GM23338 (cell line): Measurements from ENCODE around the gene UGCG. TPM values are rescaled to one million over a fixed set of nuclear protein-coding genes. Genes with fewer than 3 reads are reported as not detected.
A peak's percentile ranks its signal among the peaks of the same experiment; 100 is the strongest.

ENCODE experiments used
- ATAC-seq: fragments of 200-7000 bp; cut with Tn5 transposase; 3 replicates; pipeline ENCODE4 v1.9.1; 2020
- DNase-seq: peaks from one replicate; pipeline ENCODE4 v3.0.0-alpha.2; 2015; ENCODE audit warnings: low spot score
- H2AFZ ChIP-seq: fragments of 200-600 bp; sonication (generic); 2 replicates; pipeline ENCODE4 v1.8.0; 2016; ENCODE audit warnings: antibody characterized with exemption, mild to moderate bottlenecking, moderate library complexity
- H3F3A ChIP-seq: fragments of 200-600 bp; sonication (generic); replicated peaks from 2 replicates; pipeline ENCODE4 v1.8.0; 2017; ENCODE audit warnings: antibody characterized with exemption, mixed run types, low read depth
- H3K27ac ChIP-seq: fragments of 200-600 bp; sonication (generic); 2 replicates; pipeline ENCODE4 v1.6.1; 2016; ENCODE audit warnings: low read depth
- H3K27me3 ChIP-seq: fragments of 200-600 bp; sonication (generic); 2 replicates; pipeline ENCODE4 v1.8.0; 2016; ENCODE audit warnings: mild to moderate bottlenecking, mixed run types, moderate library complexity; ENCODE audit not compliant: insufficient read depth
- H3K36me3 ChIP-seq: fragments of 200-600 bp; sonication (generic); 2 replicates; pipeline ENCODE4 v1.8.0; 2016; ENCODE audit warnings: mild to moderate bottlenecking; ENCODE audit not compliant: insufficient read depth
- H3K4me1 ChIP-seq: fragments of 200-600 bp; sonication (generic); 2 replicates; pipeline ENCODE4 v1.8.0; 2016; ENCODE audit warnings: mild to moderate bottlenecking, moderate library complexity; ENCODE audit not compliant: insufficient read depth
- H3K4me2 ChIP-seq: fragments of 200-600 bp; sonication (generic); 2 replicates; pipeline ENCODE4 v1.7.1; 2017; ENCODE audit warnings: mixed run types
- H3K4me3 ChIP-seq: fragments of 200-600 bp; sonication (generic); 2 replicates; pipeline ENCODE4 v1.6.1; 2016; ENCODE audit warnings: mixed run types
- H3K79me2 ChIP-seq: fragments of 200-600 bp; sonication (generic); replicated peaks from 2 replicates; pipeline ENCODE4 v1.8.0; 2017; ENCODE audit warnings: mild to moderate bottlenecking; ENCODE audit not compliant: insufficient read depth
- H3K9me2 ChIP-seq: fragments of 200-600 bp; sonication (generic); 2 replicates; pipeline ENCODE4 v1.8.0; 2017; ENCODE audit not compliant: insufficient read depth
- H4K20me1 ChIP-seq: fragments of 200-600 bp; sonication (generic); replicated peaks from 2 replicates; pipeline ENCODE4 v1.8.0; 2017; ENCODE audit warnings: mild to moderate bottlenecking; ENCODE audit not compliant: insufficient read depth
- H3K27ac Mint-ChIP-seq: 2 replicates; pipeline ENCODE4 v1.8.0; 2020; ENCODE audit warnings: inconsistent platforms, mild to moderate bottlenecking, moderate library complexity, mixed read lengths
- H3K27me3 Mint-ChIP-seq: 3 replicates; pipeline ENCODE4 v1.8.0; 2022; ENCODE audit warnings: low read depth, mild to moderate bottlenecking, moderate library complexity, mixed read lengths, inconsistent platforms; ENCODE audit not compliant: insufficient read depth, poor library complexity
- H3K36me3 Mint-ChIP-seq: 3 replicates; pipeline ENCODE4 v1.8.0; 2021; ENCODE audit warnings: low read depth, mild to moderate bottlenecking, inconsistent platforms, moderate library complexity, mixed read lengths
- H3K4me1 Mint-ChIP-seq: 3 replicates; pipeline ENCODE4 v1.8.0; 2020; ENCODE audit warnings: mild to moderate bottlenecking, inconsistent platforms, mixed read lengths
- H3K4me3 Mint-ChIP-seq: 3 replicates; pipeline ENCODE4 v1.8.0; 2021; ENCODE audit warnings: moderate library complexity, mild to moderate bottlenecking, inconsistent platforms, mixed read lengths
- H3K9me3 Mint-ChIP-seq: 3 replicates; pipeline ENCODE4 v1.8.0; 2020; ENCODE audit warnings: moderate library complexity, mild to moderate bottlenecking, inconsistent platforms, mixed read lengths
- CREB1 ChIP-seq: fragments of 250-450 bp; sonication (Bioruptor Pico); IDR thresholded peaks from 2 replicates; pipeline ENCODE4 v1.5.0; 2020; ENCODE audit warnings: low read depth, mild to moderate bottlenecking, moderate library complexity
- ETS1 ChIP-seq: IDR thresholded peaks from 2 replicates; pipeline ENCODE4 v1.6.1; 2016; ENCODE audit warnings: antibody characterized with exemption
- JUNB ChIP-seq: IDR thresholded peaks from one replicate; pipeline ENCODE4 v1.6.1; 2016; ENCODE audit warnings: antibody characterized with exemption; ENCODE audit not compliant: unreplicated experiment
- NANOG ChIP-seq: IDR thresholded peaks from 2 replicates; pipeline ENCODE4 v1.6.1; 2016; ENCODE audit warnings: antibody characterized with exemption, borderline replicate concordance
- POLR2AphosphoS5 ChIP-seq: IDR thresholded peaks from 2 replicates; pipeline ENCODE4 v1.6.1; 2016; ENCODE audit warnings: antibody characterized with exemption, low read depth
- STAT1 ChIP-seq: IDR thresholded peaks from one replicate; pipeline ENCODE4 v1.6.1; 2016; ENCODE audit warnings: antibody characterized with exemption; ENCODE audit not compliant: unreplicated experiment
- ZNF114 ChIP-seq: fragments of 250-450 bp; sonication (Bioruptor Pico); IDR thresholded peaks from 2 replicates; pipeline ENCODE4 v1.5.0; 2020; ENCODE audit warnings: mild to moderate bottlenecking, moderate library complexity
- ZNF331 ChIP-seq: fragments of 250-450 bp; sonication (Bioruptor Pico); IDR thresholded peaks from 2 replicates; pipeline ENCODE4 v1.5.0; 2020; ENCODE audit warnings: low read depth, mild to moderate bottlenecking, moderate library complexity
- polyA plus RNA-seq: library from polyadenylated mRNA; unstranded; fragments of >200 nt; fragmentation: Nextera tagmentation; extraction: Ambion mirVana; gene quantifications from 2 replicates; pipeline ENCODE4 v1.2.1, GENCODE V29; 2016
- total RNA-seq: library from RNA; depleted of rRNA; stranded (reverse); fragments of >200 nt; shearing (Covaris generic); gene quantifications from 2 replicates; pipeline ENCODE4 v1.2.3, GENCODE V29; 2014
- TF ChIP-seq, protein P1 (sequence below): fragments of 250-450 bp; sonication (Bioruptor Pico); IDR thresholded peaks from 2 replicates; pipeline ENCODE4 v1.5.0; 2020; ENCODE audit warnings: mild to moderate bottlenecking, moderate library complexity
- TF ChIP-seq, protein P2 (sequence below): IDR thresholded peaks from one replicate; pipeline ENCODE4 v1.6.1; 2018; ENCODE audit warnings: antibody characterized with exemption; ENCODE audit not compliant: unreplicated experiment
- TF ChIP-seq, protein P3 (sequence below), 2 experiments: fragments of 200-600 bp in 1 of 2; sonication (generic) in 1 of 2; conservative IDR thresholded peaks; 2 replicates each; pipeline versions ENCODE4 v1.5.1 to v1.6.1; 2016 to 2017; ENCODE audit warnings: antibody characterized with exemption in 2 of 2, low read depth in 2 of 2, mild to moderate bottlenecking in 2 of 2, moderate library complexity in 1 of 2

The UGCG gene
- total and polyA plus RNA-seq, 2 experiments from 2014 or later, result 30.4 to 44.9 TPM

GRCh38 chr9:111944241-111944866 is 47.7 kb downstream of the UGCG start:
- Histone ChIP-seq H2AFZ (peak overlapping the region; percentile 59; the same call in 1 of the 2 replicates), H3K4me2 (no peak overlapping the region), H3F3A (no peaks in the 10 kb centered on the region), H3K27me3 (no peaks in the 10 kb centered on the region), H3K4me1 (no peaks in the 10 kb centered on the region), H3K9me2 (no peaks in the 10 kb centered on the region), H3K36me3 (no peaks in the 10 kb centered on the region), H4K20me1 (no peaks in the 10 kb centered on the region), H3K79me2 (no peaks in the 10 kb centered on the region), H3K4me3 (no peak overlapping the region), H3K27ac (no peak overlapping the region)
- Mint-ChIP-seq H3K9me3 (no peaks in the 10 kb centered on the region), H3K36me3 (no peaks in the 10 kb centered on the region), H3K4me1 (no peaks in the 10 kb centered on the region), H3K4me3 (no peak overlapping the region), H3K27ac (no peak overlapping the region), H3K27me3 (peaks cover 6% of the 10 kb centered on the region)
- DNase-seq (no peak), ATAC-seq (no peak)
- TF ChIP-seq, protein P1, sequence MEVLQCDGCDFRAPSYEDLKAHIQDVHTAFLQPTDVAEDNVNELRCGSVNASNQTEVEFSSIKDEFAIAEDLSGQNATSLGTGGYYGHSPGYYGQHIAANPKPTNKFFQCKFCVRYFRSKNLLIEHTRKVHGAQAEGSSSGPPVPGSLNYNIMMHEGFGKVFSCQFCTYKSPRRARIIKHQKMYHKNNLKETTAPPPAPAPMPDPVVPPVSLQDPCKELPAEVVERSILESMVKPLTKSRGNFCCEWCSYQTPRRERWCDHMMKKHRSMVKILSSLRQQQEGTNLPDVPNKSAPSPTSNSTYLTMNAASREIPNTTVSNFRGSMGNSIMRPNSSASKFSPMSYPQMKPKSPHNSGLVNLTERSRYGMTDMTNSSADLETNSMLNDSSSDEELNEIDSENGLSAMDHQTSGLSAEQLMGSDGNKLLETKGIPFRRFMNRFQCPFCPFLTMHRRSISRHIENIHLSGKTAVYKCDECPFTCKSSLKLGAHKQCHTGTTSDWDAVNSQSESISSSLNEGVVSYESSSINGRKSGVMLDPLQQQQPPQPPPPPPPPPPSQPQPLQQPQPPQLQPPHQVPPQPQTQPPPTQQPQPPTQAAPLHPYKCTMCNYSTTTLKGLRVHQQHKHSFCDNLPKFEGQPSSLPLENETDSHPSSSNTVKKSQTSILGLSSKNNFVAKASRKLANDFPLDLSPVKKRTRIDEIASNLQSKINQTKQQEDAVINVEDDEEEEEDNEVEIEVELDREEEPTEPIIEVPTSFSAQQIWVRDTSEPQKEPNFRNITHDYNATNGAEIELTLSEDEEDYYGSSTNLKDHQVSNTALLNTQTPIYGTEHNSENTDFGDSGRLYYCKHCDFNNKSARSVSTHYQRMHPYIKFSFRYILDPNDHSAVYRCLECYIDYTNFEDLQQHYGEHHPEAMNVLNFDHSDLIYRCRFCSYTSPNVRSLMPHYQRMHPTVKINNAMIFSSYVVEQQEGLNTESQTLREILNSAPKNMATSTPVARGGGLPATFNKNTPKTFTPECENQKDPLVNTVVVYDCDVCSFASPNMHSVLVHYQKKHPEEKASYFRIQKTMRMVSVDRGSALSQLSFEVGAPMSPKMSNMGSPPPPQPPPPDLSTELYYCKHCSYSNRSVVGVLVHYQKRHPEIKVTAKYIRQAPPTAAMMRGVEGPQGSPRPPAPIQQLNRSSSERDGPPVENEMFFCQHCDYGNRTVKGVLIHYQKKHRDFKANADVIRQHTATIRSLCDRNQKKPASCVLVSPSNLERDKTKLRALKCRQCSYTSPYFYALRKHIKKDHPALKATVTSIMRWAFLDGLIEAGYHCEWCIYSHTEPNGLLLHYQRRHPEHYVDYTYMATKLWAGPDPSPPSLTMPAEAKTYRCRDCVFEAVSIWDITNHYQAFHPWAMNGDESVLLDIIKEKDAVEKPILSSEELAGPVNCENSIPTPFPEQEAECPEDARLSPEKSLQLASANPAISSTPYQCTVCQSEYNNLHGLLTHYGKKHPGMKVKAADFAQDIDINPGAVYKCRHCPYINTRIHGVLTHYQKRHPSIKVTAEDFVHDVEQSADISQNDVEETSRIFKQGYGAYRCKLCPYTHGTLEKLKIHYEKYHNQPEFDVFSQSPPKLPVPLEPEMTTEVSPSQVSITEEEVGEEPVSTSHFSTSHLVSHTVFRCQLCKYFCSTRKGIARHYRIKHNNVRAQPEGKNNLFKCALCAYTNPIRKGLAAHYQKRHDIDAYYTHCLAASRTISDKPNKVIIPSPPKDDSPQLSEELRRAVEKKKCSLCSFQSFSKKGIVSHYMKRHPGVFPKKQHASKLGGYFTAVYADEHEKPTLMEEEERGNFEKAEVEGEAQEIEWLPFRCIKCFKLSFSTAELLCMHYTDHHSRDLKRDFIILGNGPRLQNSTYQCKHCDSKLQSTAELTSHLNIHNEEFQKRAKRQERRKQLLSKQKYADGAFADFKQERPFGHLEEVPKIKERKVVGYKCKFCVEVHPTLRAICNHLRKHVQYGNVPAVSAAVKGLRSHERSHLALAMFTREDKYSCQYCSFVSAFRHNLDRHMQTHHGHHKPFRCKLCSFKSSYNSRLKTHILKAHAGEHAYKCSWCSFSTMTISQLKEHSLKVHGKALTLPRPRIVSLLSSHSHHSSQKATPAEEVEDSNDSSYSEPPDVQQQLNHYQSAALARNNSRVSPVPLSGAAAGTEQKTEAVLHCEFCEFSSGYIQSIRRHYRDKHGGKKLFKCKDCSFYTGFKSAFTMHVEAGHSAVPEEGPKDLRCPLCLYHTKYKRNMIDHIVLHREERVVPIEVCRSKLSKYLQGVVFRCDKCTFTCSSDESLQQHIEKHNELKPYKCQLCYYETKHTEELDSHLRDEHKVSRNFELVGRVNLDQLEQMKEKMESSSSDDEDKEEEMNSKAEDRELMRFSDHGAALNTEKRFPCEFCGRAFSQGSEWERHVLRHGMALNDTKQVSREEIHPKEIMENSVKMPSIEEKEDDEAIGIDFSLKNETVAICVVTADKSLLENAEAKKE (CRISPR knock-in tag), result no peak
- no peak for TF ChIP-seq ZNF331 (CRISPR knock-in tag)
- no peak for TF ChIP-seq JUNB
- no peak for TF ChIP-seq ETS1
- TF ChIP-seq ZNF114 (CRISPR knock-in tag), result no peak
- TF ChIP-seq, protein P2, sequence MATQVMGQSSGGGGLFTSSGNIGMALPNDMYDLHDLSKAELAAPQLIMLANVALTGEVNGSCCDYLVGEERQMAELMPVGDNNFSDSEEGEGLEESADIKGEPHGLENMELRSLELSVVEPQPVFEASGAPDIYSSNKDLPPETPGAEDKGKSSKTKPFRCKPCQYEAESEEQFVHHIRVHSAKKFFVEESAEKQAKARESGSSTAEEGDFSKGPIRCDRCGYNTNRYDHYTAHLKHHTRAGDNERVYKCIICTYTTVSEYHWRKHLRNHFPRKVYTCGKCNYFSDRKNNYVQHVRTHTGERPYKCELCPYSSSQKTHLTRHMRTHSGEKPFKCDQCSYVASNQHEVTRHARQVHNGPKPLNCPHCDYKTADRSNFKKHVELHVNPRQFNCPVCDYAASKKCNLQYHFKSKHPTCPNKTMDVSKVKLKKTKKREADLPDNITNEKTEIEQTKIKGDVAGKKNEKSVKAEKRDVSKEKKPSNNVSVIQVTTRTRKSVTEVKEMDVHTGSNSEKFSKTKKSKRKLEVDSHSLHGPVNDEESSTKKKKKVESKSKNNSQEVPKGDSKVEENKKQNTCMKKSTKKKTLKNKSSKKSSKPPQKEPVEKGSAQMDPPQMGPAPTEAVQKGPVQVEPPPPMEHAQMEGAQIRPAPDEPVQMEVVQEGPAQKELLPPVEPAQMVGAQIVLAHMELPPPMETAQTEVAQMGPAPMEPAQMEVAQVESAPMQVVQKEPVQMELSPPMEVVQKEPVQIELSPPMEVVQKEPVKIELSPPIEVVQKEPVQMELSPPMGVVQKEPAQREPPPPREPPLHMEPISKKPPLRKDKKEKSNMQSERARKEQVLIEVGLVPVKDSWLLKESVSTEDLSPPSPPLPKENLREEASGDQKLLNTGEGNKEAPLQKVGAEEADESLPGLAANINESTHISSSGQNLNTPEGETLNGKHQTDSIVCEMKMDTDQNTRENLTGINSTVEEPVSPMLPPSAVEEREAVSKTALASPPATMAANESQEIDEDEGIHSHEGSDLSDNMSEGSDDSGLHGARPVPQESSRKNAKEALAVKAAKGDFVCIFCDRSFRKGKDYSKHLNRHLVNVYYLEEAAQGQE, result no peak
- no peak for TF ChIP-seq POLR2AphosphoS5
- TF ChIP-seq CREB1 (CRISPR knock-in tag), result no peak
- TF ChIP-seq NANOG, result no peak
- TF ChIP-seq, protein P3, sequence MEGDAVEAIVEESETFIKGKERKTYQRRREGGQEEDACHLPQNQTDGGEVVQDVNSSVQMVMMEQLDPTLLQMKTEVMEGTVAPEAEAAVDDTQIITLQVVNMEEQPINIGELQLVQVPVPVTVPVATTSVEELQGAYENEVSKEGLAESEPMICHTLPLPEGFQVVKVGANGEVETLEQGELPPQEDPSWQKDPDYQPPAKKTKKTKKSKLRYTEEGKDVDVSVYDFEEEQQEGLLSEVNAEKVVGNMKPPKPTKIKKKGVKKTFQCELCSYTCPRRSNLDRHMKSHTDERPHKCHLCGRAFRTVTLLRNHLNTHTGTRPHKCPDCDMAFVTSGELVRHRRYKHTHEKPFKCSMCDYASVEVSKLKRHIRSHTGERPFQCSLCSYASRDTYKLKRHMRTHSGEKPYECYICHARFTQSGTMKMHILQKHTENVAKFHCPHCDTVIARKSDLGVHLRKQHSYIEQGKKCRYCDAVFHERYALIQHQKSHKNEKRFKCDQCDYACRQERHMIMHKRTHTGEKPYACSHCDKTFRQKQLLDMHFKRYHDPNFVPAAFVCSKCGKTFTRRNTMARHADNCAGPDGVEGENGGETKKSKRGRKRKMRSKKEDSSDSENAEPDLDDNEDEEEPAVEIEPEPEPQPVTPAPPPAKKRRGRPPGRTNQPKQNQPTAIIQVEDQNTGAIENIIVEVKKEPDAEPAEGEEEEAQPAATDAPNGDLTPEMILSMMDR (conservative IDR thresholded peaks at IDR 0.05; ENCODE audit: low read depth in 2 of 2), result no peak
- no peak for TF ChIP-seq STAT1
